ENCODE data around the gene OCEL1. TPM values are rescaled to one million over a fixed set of nuclear protein-coding genes. Genes with fewer than 3 reads are reported as not detected.

Gene OCEL1
- total and polyA plus RNA-seq, 2 of the 13 experiments (the other 11 are each of a cell fraction or from before 2014, with no cell fraction given) = 10.6 to 17.2 TPM

DNA sequence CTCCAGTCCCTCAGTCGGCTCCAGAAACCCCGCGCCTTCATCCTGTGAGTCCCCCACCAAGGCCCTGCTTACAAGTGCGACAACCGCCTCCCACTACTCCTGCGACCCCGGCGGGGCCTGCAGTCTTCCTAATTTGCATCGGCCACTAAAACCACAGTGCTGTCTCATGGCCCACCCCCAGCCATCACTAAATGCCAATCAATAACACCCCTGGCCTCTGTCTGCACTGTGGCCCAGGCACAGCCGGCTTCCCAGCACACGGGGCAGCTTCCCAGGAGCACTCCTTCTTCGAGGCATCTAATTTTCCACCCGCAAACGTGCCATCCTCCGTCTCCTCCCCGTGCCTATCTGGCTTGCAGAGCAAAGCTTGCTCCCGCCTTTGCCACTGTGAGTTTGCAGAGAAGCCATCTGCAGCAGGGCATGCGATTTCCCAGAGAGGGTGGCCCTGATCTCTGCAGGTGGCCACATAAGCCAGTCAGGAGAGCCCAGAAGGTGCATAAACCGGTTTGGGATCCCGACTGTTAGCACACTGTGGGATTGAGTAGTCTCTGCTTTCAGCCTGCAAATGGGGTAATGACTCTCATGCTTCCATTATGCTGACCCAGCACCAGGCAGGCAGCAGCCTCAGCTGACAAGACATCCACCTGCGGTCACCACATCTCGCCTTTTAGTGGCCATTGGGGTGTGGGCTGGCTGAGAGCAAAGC lies 44.9 kb upstream of the OCEL1 start:
- no TSS peak for BruUV-seq (replicated peaks)
- Histone ChIP-seq H3K4me1 (ENCODE audit: insufficient read depth, low read length) (no peaks in the 10 kb centered on the region), H3K9me3 (ENCODE audit: low read length) (no peaks in the 10 kb centered on the region), H3K36me3 (replicated peaks in 1 of 2; ENCODE audit: control insufficient read depth in 1 of 2, insufficient read depth in 2 of 2, low read length in 2 of 2) (peaks cover 5 to 22% of the 10 kb centered on the region in 2 experiments; a peak in 3 of 5 replicates), H3K9ac (ENCODE audit: insufficient read depth, low read depth, low read length) (no peak overlapping the region), H3K27ac (ENCODE audit: extremely low read length, insufficient read depth, low read length) (no peak overlapping the region), H3K4me2 (ENCODE audit: low read depth, low read length) (no peak overlapping the region), H4K20me1 (ENCODE audit: insufficient read depth, low read length) (no peaks in the 10 kb centered on the region), H3K27me3 (ENCODE audit: control insufficient read depth in 1 of 2, insufficient read depth in 2 of 2, low read length in 2 of 2) (no peaks in the 10 kb centered on the region), H3K79me2 (ENCODE audit: insufficient read depth, low read length) (no peaks in the 10 kb centered on the region), H2AFZ (ENCODE audit: low read length) (no peak overlapping the region), H3K4me3 (replicated peaks in 1 of 3; ENCODE audit: insufficient read depth in 1 of 3, low read depth in 2 of 3, low read length in 3 of 3) (no peak overlapping the region)
- DNase-seq (ENCODE audit: low spot score) (no peak), ATAC-seq (no peak), FAIRE-seq (no peak)
- in situ Hi-C loops (cut with HindIII; ENCODE audit: extremely low pct_ligation_motif_present, low pct_unique_long_range_greater_than_20kb) = no loop called here
- intact Hi-C loops (cut with micrococcal nuclease; ENCODE audit: unreplicated experiment) = no loop called here
- ChIA-PET POLR2A (no interaction called here), CTCF (ENCODE audit: low intra/inter-chr PET ratio, low total read pairs) (no interaction called here)
- peak; percentile 34 to 42; a peak in 3 of 4 replicates for TF ChIP-seq MAFK (conservative IDR thresholded peaks at IDR 0.05 in 1 of 2, IDR thresholded peaks at IDR 0.05 in 1 of 2; ENCODE audit: low read length in 2 of 2)
- no peak for TF ChIP-seq ZNF878 (CRISPR knock-in tag; IDR thresholded peaks at IDR 0.05)
- WGBS (ENCODE audit: low lambda C conversion rate) = 97% methylated on average over 22 of the region's 22 CpGs

DNA sequence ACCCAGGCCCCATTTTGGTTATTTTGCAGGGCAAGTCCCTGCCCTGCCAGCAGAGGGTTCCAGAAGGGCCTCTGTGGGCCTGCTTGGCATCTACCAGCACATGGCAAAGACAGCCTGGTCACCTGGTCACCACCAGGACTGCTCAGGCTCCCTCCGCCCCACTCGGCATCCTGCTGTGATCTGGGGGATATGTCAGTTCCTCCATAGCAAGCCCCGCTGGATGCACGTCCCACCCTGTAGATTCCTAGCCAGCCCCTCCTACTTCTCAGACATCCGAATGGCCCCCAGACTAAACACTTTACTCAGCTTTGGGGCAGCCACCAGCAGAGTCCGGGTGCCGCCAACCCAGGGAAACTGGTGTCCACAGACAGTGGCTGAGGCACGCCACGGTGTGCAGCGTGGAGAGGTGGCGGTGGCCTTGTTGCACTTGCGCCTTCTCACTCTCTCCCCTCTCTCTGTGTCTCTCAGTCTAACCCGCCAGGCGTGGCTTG lies 42.7 kb upstream of the OCEL1 start:
- Histone ChIP-seq H3K9me3 (ENCODE audit: low read length) (no peaks in the 10 kb centered on the region), H4K20me1 (ENCODE audit: insufficient read depth, low read length) (no peaks in the 10 kb centered on the region), H3K79me2 (ENCODE audit: insufficient read depth, low read length) (no peaks in the 10 kb centered on the region), H3K27me3 (ENCODE audit: control insufficient read depth in 1 of 2, insufficient read depth in 2 of 2, low read length in 2 of 2) (no peaks in the 10 kb centered on the region), H3K4me3 (replicated peaks in 1 of 3; ENCODE audit: insufficient read depth in 1 of 3, low read depth in 2 of 3, low read length in 3 of 3) (no peak overlapping the region), H3K4me1 (ENCODE audit: insufficient read depth, low read length) (no peaks in the 10 kb centered on the region), H2AFZ (ENCODE audit: low read length) (no peak overlapping the region), H3K4me2 (ENCODE audit: low read depth, low read length) (no peak overlapping the region), H3K27ac (ENCODE audit: extremely low read length, insufficient read depth, low read length) (no peak overlapping the region), H3K36me3 (replicated peaks in 1 of 2; ENCODE audit: control insufficient read depth in 1 of 2, insufficient read depth in 2 of 2, low read length in 2 of 2) (peaks cover 9 to 10% of the 10 kb centered on the region in 2 experiments; a peak in 3 of 5 replicates), H3K9ac (ENCODE audit: insufficient read depth, low read depth, low read length) (no peak overlapping the region)
- 97% methylated on average over 14 of the region's 14 CpGs for WGBS (ENCODE audit: low lambda C conversion rate)
- DNase-seq (ENCODE audit: low spot score) = no peak
- intact Hi-C loops (cut with micrococcal nuclease; ENCODE audit: unreplicated experiment) = no loop called here
- ChIA-PET CTCF (ENCODE audit: low intra/inter-chr PET ratio, low total read pairs) (no interaction called here), POLR2A (no interaction called here)
- no peak for FAIRE-seq
- no TSS peak for BruUV-seq (replicated peaks)
- in situ Hi-C loops (cut with HindIII; ENCODE audit: extremely low pct_ligation_motif_present, low pct_unique_long_range_greater_than_20kb) = no loop called here
- no peak for TF ChIP-seq HNF4A (CRISPR knock-in tag; IDR thresholded peaks at IDR 0.05)
- no peak for TF ChIP-seq HOXA9 (CRISPR knock-in tag; IDR thresholded peaks at IDR 0.05; ENCODE audit: borderline replicate concordance)
- TF ChIP-seq EED (CRISPR knock-in tag; IDR thresholded peaks at IDR 0.05) = no peak
- ATAC-seq = no peak; the same call in 2 of the 3 replicates

All from HepG2 (cell line).